ENCODE measurements around the gene ESRRB.

ESRRB gene

DNA sequence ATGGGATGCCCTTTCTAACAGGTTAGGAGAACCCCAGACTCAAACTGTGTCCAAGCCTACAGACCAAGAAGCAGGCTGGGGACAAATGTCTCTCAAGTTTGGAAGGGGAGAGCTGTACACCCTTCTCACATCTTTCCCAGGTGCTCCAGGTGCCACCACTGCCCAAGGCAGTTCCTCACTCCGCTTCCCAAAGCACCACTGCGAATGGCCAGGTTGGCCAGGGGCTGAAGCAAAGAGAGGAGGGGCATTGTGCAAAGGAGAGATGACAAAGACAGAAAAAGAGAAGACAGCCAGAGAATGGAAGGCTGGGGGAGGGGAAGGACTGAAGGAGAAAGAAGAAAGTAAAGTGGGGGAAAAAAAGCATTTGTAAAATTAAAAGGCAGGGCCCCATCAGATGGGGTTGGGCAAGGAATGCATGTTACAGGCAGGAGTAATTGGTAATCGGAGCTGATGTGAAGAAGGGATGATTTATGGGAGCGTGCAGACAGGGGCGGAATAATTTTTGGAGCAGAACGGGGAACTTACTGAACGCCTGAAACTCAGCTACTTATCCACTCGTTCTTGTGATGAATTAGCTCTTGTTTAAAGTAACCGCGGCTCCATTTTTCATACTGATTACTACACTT lies 165.8 kb downstream of the ESRRB start:
- no peak for DNase-seq (ENCODE audit: low read depth)

DNA sequence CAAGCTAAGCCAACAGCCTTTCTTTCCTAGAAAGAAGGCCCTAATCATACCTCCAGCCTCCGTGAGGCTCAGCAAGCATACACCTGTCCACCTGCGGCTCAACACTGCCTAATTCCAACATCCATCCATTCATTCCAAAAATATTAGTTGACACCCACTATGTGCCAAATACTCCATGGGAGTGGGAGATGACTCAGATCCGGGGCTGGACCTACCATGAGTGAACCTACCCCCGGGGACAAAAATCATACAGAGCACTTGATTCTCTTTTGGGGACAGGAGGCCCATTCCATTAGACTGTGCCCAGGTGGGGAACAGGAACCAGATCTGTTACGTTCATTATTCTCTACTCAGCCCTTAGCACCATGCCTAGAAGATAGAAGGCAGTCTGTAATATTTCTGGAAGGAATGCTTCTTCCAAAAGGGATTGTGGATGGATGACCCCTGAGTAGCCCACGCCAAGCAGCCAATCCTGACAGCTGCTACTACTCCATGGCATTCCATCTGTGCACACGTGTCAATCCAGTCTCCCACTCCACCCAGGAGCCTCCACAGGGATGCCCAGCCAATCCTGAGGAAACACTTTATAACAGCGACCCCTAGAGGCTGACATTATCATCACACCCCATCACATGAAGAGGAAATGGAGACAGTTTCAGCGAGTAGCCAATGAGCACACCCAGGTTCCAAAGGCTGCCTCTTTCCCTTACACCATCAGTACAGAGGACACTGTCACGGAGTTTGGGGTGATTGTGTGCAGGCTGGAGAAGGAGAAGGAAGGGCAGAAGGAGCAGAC lies 170.7 kb downstream of the ESRRB start:
- peak; percentile 4 for DNase-seq (ENCODE audit: low read depth)

DNA sequence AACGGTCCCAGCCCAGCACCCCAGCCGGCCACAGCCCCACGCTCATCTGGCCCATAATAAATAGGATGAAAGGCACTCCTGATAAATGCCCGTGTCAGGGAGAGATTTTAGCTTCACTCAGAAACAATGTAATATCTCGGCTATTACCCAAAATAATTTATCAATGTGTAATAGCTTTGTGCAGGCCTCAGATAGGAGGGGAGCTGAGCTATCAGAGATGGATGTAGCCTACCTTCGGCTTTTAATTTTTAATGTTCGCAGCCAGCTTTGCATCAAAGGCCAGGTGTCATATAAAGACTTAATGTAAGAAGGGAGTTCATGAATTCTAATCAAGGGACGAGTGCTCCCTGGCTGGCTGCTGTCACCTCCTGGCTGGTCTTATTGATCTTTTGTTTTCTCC lies 171.9 kb downstream of the ESRRB start:
- DNase-seq (ENCODE audit: low read depth), result no peak

DNA sequence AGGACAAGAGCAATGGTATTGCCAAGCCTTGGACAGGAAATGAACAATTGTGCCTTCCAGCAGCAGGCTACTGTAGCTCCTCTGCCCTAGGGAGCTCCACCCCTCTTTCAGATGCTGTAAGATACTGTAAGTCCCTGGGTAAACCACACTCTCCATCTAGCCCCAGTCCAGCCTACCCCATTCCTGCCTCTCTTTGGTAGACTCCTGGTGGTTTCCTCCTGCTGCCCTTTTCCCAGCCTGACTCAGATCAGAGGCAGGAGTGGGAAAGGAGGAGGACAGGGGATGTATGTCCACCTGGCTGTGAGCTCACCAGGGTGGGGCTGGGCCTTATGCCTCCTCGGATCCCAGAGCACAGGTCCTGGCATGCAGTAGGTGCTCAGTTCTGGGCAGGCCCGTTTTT lies 174.6 kb downstream of the ESRRB start:
- DNase-seq (ENCODE audit: low read depth), result peak; percentile 15

DNA sequence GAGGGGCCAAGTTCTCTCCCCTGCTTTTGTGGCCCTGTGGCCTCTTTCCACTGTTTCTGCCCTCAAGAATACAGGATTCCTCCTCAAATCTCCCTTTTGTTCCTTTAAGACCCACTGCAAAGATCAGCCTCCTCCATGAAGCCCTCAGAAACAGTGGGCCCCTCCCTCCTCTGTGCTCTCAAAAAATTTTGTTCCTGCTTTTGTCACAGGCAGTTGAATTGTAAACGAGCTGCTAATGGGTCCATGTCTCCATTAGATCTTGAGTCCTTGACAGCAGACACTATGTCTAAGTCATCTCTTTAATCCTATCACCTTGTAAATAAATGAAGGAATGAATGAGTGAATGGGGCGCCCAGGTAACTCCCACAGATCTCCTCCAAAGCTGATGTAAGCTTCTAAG lies 175.2 kb downstream of the ESRRB start:
- no peak for DNase-seq (ENCODE audit: low read depth)

Measured in iris pigment epithelial cell (primary cell).